Stimulated activated CD4-positive, alpha-beta T cell treated with anti-CD3 and anti-CD28 coated beads, Interleukin-1b, Interleukin-23, amount 100 ng/mL, for 48 hours (primary cell): Measurements from ENCODE around the gene LYG1.
"Not testable (repeated sequence)": the region's sequence is repeated elsewhere in the genome, so short reads cannot be mapped to it uniquely, and the experiment has no call there.

Source experiments
- DNase-seq: peaks from one replicate; pipeline ENCODE4 v3.0.0-alpha.2; 2020

The LYG1 gene

DNA sequence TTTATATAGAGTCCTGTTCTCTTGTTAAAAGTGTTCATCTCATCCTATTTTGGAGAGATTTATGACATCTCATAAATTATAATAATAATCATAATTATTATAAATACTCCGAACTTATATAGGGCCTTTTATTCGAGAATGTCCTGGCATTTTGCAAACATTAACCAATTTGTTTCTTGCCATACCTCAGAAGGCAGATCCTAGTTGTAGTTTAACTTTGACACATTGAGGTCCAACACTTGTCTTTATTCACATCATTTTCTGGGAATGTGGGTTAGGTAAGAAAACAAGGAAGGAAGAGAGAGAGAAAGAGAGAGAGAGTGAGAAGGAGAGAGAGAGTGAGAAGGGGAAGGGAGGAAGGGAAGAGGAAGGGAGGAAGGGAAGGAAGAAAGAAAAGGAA is at the start of gene LYG1:
TSS of gene LYG1 (minus strand) at position 101 of the 400 bp plus-strand sequence. CDS start 5,527 bp downstream, outside the sequence.
- DNase-seq, result not testable (repeated sequence)

DNA sequence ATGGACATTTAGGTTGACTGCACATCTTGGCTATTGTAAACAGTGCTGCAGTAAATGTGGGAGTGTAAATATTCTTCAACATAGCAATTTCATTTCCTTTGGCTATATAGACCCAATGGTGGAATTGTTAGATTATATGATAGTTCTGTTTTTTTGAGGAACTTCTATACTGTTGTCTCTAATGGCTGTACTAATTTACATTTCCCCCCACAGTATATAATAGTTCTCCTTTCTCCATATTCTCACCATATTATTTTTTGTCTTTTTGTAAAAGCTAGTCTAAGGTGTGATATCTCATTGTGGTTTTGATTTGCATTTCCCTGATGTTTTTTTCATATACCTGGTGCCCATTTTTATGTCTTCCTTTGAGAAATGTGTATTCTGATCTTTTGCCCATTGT is 49.2 kb upstream of the LYG1 start:
- no peak for DNase-seq

DNA sequence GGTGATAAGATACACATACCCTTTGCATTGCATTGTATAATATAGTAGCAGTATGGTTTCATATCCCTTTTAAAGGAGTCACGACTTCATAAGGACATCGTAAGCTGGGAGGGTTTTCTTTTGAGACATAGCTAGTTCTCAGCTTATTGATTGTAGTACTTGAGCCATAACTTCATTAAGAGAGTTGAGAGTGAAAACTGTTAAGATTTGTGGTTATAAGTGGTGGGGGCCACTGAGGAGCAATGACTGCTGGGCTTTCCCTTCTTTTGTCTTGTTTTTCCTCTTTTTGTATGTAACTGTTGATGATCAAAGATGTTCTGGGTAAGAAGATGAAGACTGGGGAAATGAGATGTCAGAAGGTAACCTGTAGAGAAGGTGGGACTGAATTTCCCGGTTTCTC is 47.2 kb upstream of the LYG1 start:
- DNase-seq, result no peak

DNA sequence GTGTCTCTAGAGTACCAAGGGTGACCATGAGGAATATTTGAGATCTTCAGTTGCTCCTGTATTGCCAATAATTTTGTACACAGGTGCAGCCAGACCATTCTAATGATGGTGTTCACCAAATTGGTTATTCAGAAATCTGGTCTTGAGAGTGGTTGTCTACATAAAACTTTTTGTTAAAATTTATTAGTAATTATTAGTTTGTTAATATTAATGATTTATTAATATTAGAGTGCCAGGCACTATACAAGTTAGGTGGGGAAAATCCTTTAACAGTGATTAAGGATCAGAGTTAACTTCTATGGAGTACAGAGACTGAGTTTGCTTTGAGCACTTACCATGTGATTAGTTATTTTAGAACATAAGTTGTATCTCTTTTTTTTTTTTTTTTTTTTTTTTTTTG is 45.2 kb upstream of the LYG1 start:
- no peak for DNase-seq

DNA sequence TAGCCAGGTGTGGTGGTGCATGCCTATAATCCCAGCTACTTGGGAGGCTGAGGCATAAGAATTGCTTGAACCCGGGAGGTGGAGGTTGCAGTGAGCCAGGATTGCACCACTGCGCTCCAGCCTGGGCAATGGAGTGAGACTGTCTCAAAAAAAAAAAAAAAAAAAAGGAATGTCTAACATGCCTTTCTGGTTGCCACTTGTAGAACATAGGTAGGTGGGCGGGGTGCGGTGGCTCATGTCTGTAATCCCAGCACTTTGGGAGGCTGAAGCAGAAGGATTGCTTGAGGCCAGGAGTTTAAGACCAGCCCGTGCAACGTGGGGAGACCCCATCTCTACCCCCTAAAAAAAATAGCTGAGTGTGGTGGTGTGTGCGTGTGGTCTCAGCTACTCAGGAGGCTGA is 44.4 kb upstream of the LYG1 start:
- DNase-seq, result not testable (repeated sequence)

DNA sequence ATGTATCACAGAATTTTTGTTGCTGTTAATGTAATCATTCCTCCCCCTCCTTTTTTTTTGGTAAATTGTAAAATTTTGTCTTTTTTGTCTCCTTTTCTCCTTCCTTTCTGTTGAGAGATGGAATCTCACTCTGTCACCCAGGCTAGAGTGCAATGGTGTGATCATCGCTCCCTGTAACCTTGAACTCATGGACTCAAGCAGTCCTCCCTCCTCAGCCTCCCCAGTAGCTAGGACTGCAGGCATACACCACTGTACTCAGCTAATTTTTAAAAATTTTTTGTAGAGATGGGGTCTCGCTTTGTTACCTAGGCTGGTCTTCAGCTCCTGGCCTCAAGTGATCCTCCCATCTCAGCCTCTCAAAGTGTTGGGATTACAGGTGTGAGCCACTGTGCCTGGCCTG is 41.5 kb upstream of the LYG1 start:
- DNase-seq, result no peak

DNA sequence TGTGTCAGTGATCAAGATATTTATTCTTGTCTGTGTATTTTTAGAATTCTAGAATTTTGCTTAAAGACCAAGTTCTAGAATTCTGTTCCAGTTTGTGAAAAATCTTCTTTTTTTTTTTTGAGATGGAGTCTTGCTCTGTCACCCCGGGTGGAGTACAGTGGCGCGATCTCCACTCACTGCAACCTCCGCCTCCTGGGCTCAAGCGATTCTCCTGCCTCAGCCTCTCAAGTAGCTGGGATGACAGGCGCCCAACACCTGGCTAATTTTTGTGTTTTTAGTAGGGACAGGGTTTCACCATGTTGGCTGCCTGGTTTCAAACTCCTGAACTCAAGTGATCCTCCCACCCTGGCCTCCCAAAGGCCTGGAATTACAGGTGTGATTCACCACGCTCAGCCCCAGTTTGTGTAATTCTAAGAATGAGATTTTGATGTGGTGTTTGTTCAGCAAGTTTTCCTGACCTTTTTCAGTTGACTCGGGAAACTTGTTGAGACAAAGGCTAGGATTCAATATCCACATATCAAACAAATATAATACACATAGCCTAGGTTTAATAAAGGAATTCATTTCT is 39.8 kb upstream of the LYG1 start:
- no peak for DNase-seq

DNA sequence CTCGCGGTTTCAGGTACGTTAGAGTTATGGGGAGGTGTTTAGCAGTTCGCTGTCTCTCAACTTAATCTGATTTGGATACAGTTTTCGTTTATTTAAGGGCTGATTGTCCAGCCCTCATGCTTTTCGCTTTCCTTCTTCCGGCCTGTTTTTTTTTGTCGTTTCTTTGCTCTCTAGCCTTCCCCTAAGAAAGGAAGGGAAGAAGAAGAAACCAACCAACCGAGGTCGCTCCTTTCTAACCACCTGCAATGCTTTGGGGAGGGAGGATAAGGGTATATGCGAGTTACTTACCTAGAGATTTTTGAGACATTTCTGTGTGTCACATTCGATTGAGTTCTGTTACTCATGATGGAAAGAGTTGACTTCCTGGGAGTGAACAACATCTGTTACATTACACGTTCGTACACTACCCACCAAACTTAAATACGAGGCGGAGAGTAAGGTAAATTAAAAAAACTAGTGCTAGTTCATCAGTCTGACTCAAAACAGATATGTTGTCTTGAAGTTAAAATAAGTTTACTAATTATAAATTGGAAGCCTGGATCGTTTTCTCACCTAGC is 37.1 kb upstream of the LYG1 start:
- no peak for DNase-seq

DNA sequence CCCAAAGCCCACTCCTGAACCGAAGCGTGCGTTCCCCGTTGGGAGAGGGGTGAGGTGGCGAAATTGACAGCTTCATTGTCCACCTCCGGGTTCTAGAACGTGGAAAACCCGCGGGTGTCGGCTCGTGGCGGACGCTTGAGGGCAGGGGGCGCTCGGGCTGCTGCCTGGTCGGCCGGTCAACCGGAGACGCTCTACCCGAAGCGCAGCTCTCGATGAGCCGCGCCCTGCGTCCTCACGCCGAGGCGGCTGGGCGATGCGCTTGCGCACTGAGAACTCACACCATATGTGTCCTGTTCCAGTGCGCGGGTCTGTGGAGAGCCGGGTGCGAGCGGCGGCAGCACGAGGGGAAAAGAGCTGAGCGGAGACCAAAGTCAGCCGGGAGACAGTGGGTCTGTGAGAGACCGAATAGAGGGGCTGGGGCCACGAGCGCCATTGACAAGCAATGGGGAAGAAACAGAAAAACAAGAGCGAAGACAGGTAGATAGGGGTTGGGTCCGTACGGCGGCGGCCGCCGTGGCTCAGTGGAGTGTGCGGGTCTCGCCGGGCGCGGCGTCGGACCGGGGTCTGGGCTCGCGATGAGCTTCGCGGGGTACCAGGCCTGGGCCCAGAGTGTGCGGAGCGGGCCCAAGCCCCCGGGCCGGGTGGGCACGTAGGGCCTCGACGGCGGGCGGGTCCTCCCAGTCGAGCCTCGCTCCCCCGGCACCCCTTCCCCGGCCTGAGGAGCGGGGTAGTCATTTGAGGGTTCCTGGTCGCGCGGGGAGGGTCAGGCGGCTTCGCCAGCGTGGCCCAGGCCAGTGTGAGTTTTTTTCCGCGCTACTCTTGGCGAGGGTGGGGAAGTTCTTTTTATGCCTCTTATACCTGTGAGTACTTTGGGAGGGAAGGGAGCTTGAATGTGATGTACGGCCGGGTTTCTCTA is 36.4 kb upstream of the LYG1 start, which contains the start of gene EIF5B:
TSS of gene EIF5B (plus strand) at position 277 of the 916 bp plus-strand sequence. CDS start at position 443, 166 bp downstream.
- peak; percentile 95 for DNase-seq

DNA sequence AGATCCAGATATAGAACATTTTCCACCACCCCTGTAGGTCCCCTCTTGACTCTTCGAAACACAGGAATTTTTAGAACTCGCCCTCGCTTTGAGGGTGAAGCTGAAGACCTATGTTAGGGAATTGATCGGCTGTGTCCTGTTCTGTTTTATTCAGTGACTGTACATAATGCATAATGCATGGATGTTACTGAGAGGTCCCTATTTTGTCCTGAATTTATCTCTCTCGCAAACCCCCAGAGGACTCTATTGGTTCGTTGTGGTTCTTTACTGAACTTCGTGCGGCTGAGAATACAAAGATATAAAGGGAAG is 35.8 kb upstream of the LYG1 start:
- DNase-seq, result no peak

DNA sequence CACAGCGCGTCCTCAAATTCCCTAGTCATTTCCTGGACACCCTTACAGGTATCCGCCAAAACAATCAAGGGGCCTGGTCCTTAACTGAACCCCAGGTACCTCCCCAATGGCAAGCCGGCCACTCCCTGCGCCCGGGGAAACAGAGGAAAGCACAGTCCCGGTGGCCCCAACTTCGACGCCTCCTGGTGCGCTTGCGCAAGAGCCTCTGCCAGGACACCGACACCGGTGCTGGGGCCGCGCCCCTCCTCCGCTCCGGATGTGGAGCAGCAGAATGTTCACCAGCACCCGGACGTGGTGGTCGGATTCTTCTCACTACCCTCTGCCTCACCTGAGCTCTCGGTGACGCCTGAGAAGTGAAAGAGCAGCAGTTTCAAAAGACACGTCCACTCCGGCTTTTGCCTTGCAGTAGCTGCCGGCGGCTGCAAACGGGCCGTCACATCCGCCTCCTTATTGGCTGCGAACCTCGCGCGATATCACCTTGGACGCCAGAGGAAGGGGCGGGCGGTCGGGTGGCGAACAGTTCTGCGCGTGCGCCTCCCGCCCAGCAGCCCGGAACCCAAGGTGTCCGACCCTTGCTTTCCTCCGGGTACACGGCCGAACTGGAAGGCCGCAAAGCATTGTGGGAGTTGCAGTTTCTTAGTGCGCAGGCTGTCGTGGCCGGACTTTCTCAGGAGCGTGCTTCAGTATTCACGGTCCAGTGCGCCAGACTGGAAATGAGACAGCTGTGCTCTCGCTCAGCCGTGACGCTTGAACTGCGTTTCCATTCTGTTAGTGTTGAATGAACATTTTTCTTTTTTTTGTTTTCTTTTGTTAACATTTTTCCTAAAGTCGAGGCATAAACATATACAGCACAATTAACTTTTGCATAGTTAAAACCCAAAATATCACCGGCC is 35.2 kb upstream of the LYG1 start, which contains the start of gene TXNDC9:
TSS of gene TXNDC9 (minus strand) at position 423 of the 893 bp plus-strand sequence. CDS start 3,123 bp downstream, outside the sequence.
- DNase-seq, result peak; percentile 99

DNA sequence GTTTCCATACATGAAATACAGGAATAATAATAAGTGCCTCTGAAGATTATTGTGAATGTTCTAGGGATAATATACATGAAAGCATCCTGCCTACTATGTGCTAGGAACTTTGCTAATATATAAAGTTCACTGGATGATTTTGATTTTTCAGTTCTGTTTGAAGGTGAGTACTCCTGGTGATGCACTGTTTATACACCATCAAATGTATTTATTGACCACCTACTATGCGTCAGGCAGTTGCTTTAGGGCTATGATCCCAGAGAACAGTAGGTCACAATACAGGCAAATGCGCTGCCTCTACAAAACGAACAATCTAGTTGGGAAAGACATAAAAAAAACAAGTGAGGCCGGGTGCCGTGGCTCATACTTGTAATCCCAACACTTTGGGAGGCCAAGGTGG is 24.4 kb upstream of the LYG1 start:
- no peak for DNase-seq

DNA sequence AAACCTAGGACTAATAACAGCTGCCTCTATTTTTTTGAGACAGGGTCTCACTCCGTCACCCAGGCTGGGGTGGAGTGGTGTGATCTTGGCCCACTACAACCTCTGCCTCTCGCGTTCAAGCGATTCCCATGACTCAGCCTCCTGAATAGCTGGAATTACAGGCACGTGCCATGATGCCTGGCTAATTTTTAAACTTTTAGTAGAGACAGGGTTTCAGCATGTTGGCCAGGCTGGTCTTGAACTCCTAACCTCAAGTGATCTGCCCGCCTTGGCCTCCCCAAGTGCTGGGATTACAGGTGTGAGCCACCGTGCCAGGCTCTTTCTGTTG is 16.8 kb upstream of the LYG1 start:
- DNase-seq, result not testable (repeated sequence)

DNA sequence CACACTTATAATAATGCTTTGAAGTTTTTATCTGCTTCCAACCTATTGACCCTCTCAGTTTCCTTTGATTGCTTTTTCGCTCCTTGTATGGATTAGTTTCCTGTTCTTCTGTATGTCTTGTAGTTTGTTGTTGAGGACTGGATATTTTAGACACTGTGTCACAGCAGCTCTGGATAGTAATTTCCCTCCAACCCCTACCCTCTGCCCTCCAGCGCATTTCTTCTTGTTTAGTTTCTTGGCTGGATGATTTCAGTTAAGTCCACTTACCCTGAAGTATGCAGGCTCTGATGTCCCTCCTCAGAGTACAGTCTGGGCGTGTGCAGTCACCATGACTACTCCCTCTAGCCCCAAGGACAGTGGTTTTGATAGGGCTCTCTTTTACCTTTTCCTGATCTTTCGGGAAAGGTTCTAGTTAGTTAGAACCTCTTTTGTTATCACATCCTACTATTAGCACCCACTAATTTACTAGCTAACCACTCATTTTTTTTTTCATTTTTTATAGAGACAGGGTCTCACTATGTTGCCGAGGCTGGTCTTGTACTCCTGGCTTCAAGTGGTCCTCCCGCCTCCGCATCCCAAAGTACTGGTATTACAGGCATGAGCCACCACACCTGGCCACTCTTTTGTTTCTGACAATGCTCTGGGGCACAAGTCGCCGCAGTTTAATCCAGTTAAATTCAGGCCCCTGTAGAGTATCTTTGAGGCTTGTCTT is 16.3 kb upstream of the LYG1 start:
- DNase-seq, result no peak

DNA sequence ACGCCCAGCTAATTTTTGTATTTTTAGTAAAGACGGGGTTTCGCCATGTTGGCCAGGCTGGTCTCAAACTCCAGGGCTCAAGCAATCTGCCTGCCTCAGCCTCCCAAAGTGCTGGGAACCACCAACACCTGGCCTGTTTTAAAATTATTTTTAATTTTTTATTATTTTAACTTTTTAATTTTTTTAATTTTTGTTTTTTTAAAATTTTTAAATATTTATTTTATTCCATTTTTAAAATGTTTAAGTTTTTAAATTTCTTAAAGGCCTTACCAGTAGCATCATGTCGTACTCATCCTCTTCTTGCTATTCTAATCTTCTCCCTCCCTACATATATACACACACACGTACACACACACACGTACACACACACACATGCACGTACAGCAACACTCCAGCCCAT is 1.4 kb downstream of the LYG1 start:
- no peak for DNase-seq

DNA sequence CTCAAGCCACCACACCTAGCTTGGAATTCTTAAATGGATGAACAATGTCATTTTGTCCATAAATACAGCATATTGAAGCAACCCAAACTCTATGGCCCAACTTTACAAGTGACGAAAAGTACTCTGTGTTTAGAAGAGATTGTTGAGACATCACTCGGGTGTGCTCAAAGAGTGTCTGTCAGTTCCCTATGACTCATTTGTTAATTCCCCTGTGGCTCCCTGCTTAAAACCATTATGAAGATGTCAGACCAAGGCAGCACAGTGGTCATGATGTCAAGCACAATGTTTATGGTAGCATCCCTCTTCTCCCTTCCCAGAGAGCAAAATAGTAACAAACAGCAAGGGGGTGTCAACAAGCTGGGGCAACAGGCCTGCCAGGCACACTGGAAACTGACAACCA is 3.0 kb downstream of the LYG1 start:
- no peak for DNase-seq

DNA sequence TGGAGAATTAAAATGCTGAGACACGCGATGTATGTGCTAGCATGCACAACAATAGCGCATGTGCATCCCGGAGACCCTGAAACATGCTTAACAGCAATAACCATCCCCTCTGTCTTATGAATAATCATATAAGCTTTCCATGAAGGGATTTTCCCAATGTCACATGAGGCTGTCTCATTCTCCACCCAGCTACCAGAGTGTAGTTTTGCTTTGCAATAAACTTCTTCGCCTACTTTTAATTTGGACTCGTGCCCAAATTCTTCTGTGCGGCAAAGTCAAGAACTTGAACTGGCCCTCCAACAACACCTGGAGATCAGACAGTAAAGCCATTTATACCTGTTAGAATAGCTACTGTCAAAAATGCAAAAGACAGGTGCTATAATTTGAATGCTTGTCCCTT is 15.5 kb downstream of the LYG1 start:
- DNase-seq, result no peak

DNA sequence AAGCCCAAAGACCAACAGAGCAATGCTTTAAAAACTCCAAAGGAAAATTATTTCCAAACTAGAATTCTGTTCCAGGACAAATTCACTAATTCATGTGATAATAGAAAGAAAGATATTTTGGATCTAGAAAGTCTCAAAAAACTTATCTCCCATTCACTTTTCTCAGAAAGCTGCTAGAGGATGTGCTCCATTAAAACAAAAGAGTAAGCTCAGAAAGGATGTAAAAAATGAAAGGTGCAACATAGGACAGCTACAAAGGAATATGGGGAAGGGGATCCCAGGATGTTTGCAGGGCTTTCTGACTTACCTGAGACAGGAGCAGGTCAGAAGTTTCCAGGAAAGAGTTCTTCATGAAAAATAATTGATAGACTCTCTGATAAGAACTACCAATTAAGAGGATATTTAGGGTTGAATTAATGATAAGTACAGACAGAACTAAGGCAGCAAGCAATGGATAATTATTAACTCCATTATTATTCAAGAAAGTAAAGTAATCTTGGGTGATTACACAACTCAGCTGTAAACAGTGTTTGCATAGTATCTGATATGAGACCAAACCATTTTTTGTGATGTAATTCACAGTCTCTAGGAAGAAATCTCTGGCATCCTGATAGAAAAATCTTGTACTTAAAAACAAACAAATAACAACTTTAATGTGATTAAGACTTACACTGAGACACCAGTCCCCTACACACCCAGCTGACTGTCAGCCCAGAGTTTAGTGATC is 20.9 kb downstream of the LYG1 start:
- no peak for DNase-seq

DNA sequence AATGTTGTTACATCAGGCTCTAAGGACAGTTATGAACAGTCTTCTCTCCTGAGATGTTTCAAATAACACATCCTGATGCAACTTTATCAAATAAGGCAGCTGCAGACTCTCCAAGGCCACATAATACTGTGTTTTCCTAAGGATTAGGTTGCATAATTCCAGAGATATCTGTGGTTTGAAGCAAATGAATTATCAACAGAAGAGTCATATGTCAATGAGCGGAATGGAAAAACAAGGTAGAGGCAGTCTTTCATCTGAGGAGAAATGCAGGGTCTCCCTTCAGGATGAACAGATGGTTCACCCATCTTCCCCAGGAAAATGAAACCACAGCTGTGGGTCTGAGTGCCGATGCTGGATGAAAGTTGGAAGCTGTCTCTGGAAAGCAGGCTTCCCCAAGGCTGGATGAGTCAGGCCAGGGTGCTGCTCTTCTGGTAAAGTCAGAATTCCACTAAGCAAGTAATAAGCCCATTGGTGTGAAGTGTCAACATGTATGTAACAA is 22.2 kb downstream of the LYG1 start:
- no peak for DNase-seq

DNA sequence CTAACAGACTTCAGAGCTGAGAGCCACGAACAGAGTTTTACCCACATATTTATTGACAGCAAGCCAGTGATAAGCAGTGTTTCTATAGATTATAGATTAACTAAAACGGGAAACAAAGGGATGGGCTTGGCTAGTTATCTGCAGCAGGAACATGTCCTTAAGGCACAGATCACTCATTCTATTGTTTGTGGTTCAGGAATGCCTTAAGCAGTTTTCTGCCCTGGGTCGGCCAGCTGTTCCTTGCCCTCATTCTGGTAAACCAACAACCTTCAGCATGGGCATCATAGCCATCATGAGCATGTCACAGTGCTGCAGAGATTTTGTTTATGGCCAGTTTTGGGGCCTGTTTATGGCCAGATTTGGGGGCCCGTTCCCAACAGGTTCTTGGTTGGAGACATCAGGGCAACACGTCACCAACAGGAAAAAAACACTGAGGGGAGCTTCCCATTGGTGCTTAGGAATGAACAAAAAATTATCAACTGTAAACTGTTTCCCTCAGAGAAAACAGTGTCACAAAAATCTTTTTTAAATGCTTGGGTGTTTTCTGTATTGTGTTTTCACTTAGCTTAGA is 22.7 kb downstream of the LYG1 start:
- DNase-seq, result not testable (repeated sequence)

DNA sequence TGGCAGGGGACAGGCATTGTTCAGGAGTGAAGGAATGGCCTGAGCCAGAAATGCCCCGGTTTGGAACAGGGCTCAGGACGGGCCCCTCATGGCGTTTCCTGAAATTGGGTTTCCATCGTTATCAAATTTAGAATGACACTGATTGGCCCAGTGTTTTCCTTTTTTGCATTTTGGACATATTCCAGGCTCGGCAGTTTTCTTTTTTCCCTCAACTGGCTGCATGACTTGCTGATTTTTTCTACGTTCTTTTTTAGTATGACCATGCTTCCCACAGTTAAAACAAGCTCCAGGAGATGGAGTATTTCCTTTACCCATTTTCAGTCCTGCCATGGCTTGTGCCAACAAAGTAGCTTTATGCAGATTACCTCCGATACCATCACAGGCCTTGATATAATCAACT is 25.1 kb downstream of the LYG1 start:
- DNase-seq, result no peak
